ENCODE results near the gene TASL. TPM values are rescaled to one million over a fixed set of nuclear protein-coding genes. Genes with fewer than 3 reads are reported as not detected.
"Not testable (repeated sequence)": the region's sequence is repeated elsewhere in the genome, so short reads cannot be mapped to it uniquely, and the experiment has no call there.

Gene TASL
- total RNA-seq, 2 experiments from 2014 or later, result 1.7 to 2.2 TPM

GRCh38 chrX:30573125-30573524 is 4.4 kb downstream of the TASL start:
- DNase-seq (no peak), ATAC-seq (no peak)
- intact Hi-C loops (cut with DNase I, micrococcal nuclease), result loop anchor here in 1 of 2 experiments (10.0 kb wide), 1 partner anchor 82 kb away; the partner anchor contains the start of gene GK
- H3K9me3 Mint-ChIP-seq (ENCODE audit: low read depth), result no peaks in the 10 kb centered on the region
- no peak overlapping the region for H3K27ac Mint-ChIP-seq
- H3K4me3 Mint-ChIP-seq, result no peak overlapping the region
- CTCF ChIA-PET, result no interaction called here
- peaks cover 5% of the 10 kb centered on the region for H3K36me3 Mint-ChIP-seq (ENCODE audit: low read depth)
- no peaks in the 10 kb centered on the region for H3K27me3 Mint-ChIP-seq
- POLR2A ChIA-PET, result no interaction called here
- H3K4me1 Mint-ChIP-seq, result peaks cover 21% of the 10 kb centered on the region

GRCh38 chrX:30572678-30573077 is 4.9 kb downstream of the TASL start:
- peaks cover 5% of the 10 kb centered on the region for H3K36me3 Mint-ChIP-seq (ENCODE audit: low read depth)
- no peaks in the 10 kb centered on the region for H3K27me3 Mint-ChIP-seq
- ChIA-PET CTCF (interaction anchor here (1.6 to 2.3 kb wide), 2 partner anchors 17 to 163 kb away, joined by 4 to 8 read pairs; no protein-coding TSS in a partner anchor), POLR2A (no interaction called here)
- intact Hi-C loops (cut with DNase I, micrococcal nuclease), result loop anchor here (1.0 to 10.0 kb wide), 2 partner anchors 35 to 82 kb away; partner anchors contain the start of gene GK (in 1 of the 2)
- no peaks in the 10 kb centered on the region for H3K9me3 Mint-ChIP-seq (ENCODE audit: low read depth)
- ATAC-seq (no peak), DNase-seq (no peak)
- H3K4me3 Mint-ChIP-seq, result no peak overlapping the region
- peak overlapping the region; percentile 55 for H3K27ac Mint-ChIP-seq
- H3K4me1 Mint-ChIP-seq, result peaks cover 21% of the 10 kb centered on the region

- CTCF ChIA-PET, result interaction anchor here (1.6 to 2.3 kb wide), 3 partner anchors 18 to 164 kb away, joined by 4 to 8 read pairs (median 5); no protein-coding TSS in a partner anchor
- no peak for DNase-seq
Measured at GRCh38 chrX:30572004-30572403, 5.6 kb downstream of the TASL start.

GRCh38 chrX:30570505-30570904 is 7.1 kb downstream of the TASL start:
- H3K9me3 Mint-ChIP-seq (ENCODE audit: low read depth), result no peaks in the 10 kb centered on the region
- H3K36me3 Mint-ChIP-seq (ENCODE audit: low read depth), result peaks cover 5% of the 10 kb centered on the region
- peaks cover 18% of the 10 kb centered on the region for H3K4me1 Mint-ChIP-seq
- intact Hi-C loops (cut with DNase I, micrococcal nuclease), result loop anchor here in 1 of 2 experiments (10.0 kb wide), 1 partner anchor 84 kb away; the partner anchor contains the start of gene GK
- no peak for ATAC-seq
- ChIA-PET CTCF (interaction anchor here (0.6 to 2.3 kb wide), 7 partner anchors 16 to 205 kb away, joined by 3 to 8 read pairs (median 5); no protein-coding TSS in a partner anchor), POLR2A (no interaction called here)
- no peak overlapping the region for H3K4me3 Mint-ChIP-seq
- no peaks in the 10 kb centered on the region for H3K27me3 Mint-ChIP-seq
- DNase-seq, result no peak
- no peak overlapping the region for H3K27ac Mint-ChIP-seq

More at GRCh38 chrX:30572004-30572403, 5.6 kb downstream of the TASL start:
- Mint-ChIP-seq H3K4me3 (no peak overlapping the region), H3K4me1 (peaks cover 21% of the 10 kb centered on the region), H3K27ac (no peak overlapping the region), H3K27me3 (no peaks in the 10 kb centered on the region), H3K9me3 (ENCODE audit: low read depth) (no peaks in the 10 kb centered on the region), H3K36me3 (ENCODE audit: low read depth) (peaks cover 5% of the 10 kb centered on the region)
- ATAC-seq, result no peak
- POLR2A ChIA-PET, result no interaction called here
- intact Hi-C loops (cut with DNase I, micrococcal nuclease), result loop anchor here (1.0 to 10.0 kb wide), 2 partner anchors 35 to 83 kb away; partner anchors contain the start of gene GK (in 1 of the 2)

- Mint-ChIP-seq H3K4me3 (no peak overlapping the region), H3K36me3 (ENCODE audit: low read depth) (peaks cover 6% of the 10 kb centered on the region), H3K4me1 (peaks cover 9% of the 10 kb centered on the region), H3K27me3 (no peaks in the 10 kb centered on the region), H3K9me3 (ENCODE audit: low read depth) (peaks cover 1% of the 10 kb centered on the region), H3K27ac (no peak overlapping the region)
- intact Hi-C loops (cut with DNase I, micrococcal nuclease), result no loop called here
- CTCF ChIA-PET, result interaction anchor here (0.7 kb wide), 1 partner anchor 146 kb away, joined by 3 read pairs; no protein-coding TSS in a partner anchor
- POLR2A ChIA-PET, result no interaction called here
- ATAC-seq, result no peak
- no peak for DNase-seq
Measured at GRCh38 chrX:30568136-30568535, 9.4 kb downstream of the TASL start.

GRCh38 chrX:30563070-30563469 is 14.5 kb downstream of the TASL start:
- H3K27me3 Mint-ChIP-seq; H3K27ac Mint-ChIP-seq; H3K9me3 Mint-ChIP-seq (ENCODE audit: low read depth); CTCF ChIA-PET; POLR2A ChIA-PET; intact Hi-C loops (cut with DNase I, micrococcal nuclease); H3K4me3 Mint-ChIP-seq; ATAC-seq; H3K4me1 Mint-ChIP-seq: not testable (repeated sequence)
- H3K36me3 Mint-ChIP-seq (ENCODE audit: low read depth), result peaks cover 14% of the 10 kb centered on the region
- DNase-seq, result peak; percentile 10

GRCh38 chrX:30561191-30561590 is 16.4 kb downstream of the TASL start:
- H3K27ac Mint-ChIP-seq, result no peak overlapping the region
- CTCF ChIA-PET, result interaction anchor here (0.7 kb wide), 1 partner anchor 153 kb away, joined by 3 read pairs; no protein-coding TSS in a partner anchor

GRCh38 chrX:30538271-30538670 is 39.3 kb downstream of the TASL start:
- no peak overlapping the region for H3K27ac Mint-ChIP-seq
- peaks cover 2% of the 10 kb centered on the region for H3K27me3 Mint-ChIP-seq
- CTCF ChIA-PET, result no interaction called here
- no peak for ATAC-seq
- intact Hi-C loops (cut with DNase I, micrococcal nuclease), result no loop called here
- H3K4me3 Mint-ChIP-seq, result no peak overlapping the region
- H3K9me3 Mint-ChIP-seq (ENCODE audit: low read depth), result no peaks in the 10 kb centered on the region
- H3K36me3 Mint-ChIP-seq (ENCODE audit: low read depth), result no peaks in the 10 kb centered on the region
- POLR2A ChIA-PET, result no interaction called here
- DNase-seq, result no peak
- H3K4me1 Mint-ChIP-seq, result no peaks in the 10 kb centered on the region

More at GRCh38 chrX:30561191-30561590, 16.4 kb downstream of the TASL start:
- no peak overlapping the region for H3K4me3 Mint-ChIP-seq
- intact Hi-C loops (cut with DNase I, micrococcal nuclease), result no loop called here
- ATAC-seq (no peak), DNase-seq (no peak)
- H3K9me3 Mint-ChIP-seq (ENCODE audit: low read depth), result peaks cover 5% of the 10 kb centered on the region
- H3K36me3 Mint-ChIP-seq (ENCODE audit: low read depth), result peaks cover 14% of the 10 kb centered on the region
- POLR2A ChIA-PET, result no interaction called here
- H3K4me1 Mint-ChIP-seq, result no peaks in the 10 kb centered on the region
- H3K27me3 Mint-ChIP-seq, result no peaks in the 10 kb centered on the region

GRCh38 chrX:30533835-30534234 is 43.7 kb downstream of the TASL start:
- DNase-seq, result no peak
- CTCF ChIA-PET, result interaction anchor here (1.6 kb wide), 1 partner anchor 20 kb away, joined by 3 read pairs; no protein-coding TSS in a partner anchor
- no peaks in the 10 kb centered on the region for H3K36me3 Mint-ChIP-seq (ENCODE audit: low read depth)
- no peak overlapping the region for H3K27ac Mint-ChIP-seq
- H3K4me3 Mint-ChIP-seq, result no peak overlapping the region
- no peak for ATAC-seq
- H3K27me3 Mint-ChIP-seq, result peaks cover 2% of the 10 kb centered on the region
- H3K9me3 Mint-ChIP-seq (ENCODE audit: low read depth), result no peaks in the 10 kb centered on the region
- POLR2A ChIA-PET, result no interaction called here
- no peaks in the 10 kb centered on the region for H3K4me1 Mint-ChIP-seq
- intact Hi-C loops (cut with DNase I, micrococcal nuclease), result no loop called here

- ATAC-seq (no peak), DNase-seq (no peak)
- intact Hi-C loops (cut with DNase I, micrococcal nuclease), result no loop called here
- Mint-ChIP-seq H3K4me3 (no peak overlapping the region), H3K4me1 (no peaks in the 10 kb centered on the region), H3K27me3 (peaks cover 2% of the 10 kb centered on the region), H3K9me3 (ENCODE audit: low read depth) (no peaks in the 10 kb centered on the region), H3K27ac (no peak overlapping the region), H3K36me3 (ENCODE audit: low read depth) (no peaks in the 10 kb centered on the region)
- CTCF ChIA-PET, result no interaction called here
- POLR2A ChIA-PET, result no interaction called here
Measured at GRCh38 chrX:30533266-30533665, 44.3 kb downstream of the TASL start.

- no peak for ATAC-seq
- Mint-ChIP-seq H3K27ac (no peak overlapping the region), H3K9me3 (ENCODE audit: low read depth) (no peaks in the 10 kb centered on the region), H3K4me1 (no peaks in the 10 kb centered on the region), H3K36me3 (ENCODE audit: low read depth) (no peaks in the 10 kb centered on the region), H3K4me3 (no peak overlapping the region), H3K27me3 (peaks cover 2% of the 10 kb centered on the region)
- POLR2A ChIA-PET, result no interaction called here
- CTCF ChIA-PET, result no interaction called here
- intact Hi-C loops (cut with DNase I, micrococcal nuclease), result no loop called here
- DNase-seq, result no peak
Measured at GRCh38 chrX:30530606-30531005, 47.0 kb downstream of the TASL start.

- ATAC-seq (no peak), DNase-seq (no peak)
- Mint-ChIP-seq H3K27ac (no peak overlapping the region), H3K36me3 (ENCODE audit: low read depth) (no peaks in the 10 kb centered on the region), H3K4me3 (no peak overlapping the region), H3K27me3 (peaks cover 2% of the 10 kb centered on the region), H3K4me1 (no peaks in the 10 kb centered on the region), H3K9me3 (ENCODE audit: low read depth) (no peaks in the 10 kb centered on the region)
- POLR2A ChIA-PET, result no interaction called here
- intact Hi-C loops (cut with DNase I, micrococcal nuclease), result no loop called here
- CTCF ChIA-PET, result no interaction called here
Measured at GRCh38 chrX:30525732-30526131, 51.8 kb downstream of the TASL start.
